Measurements from ENCODE around the gene EHD1.

- TF ChIP-seq CTCF (IDR thresholded peaks at IDR 0.05) (no peak), POLR2A (IDR thresholded peaks at IDR 0.05) (no peak)
These were observed 47.0 kb downstream of the EHD1 start for GRCh38 chr11:64831411-64831891.

All from breast epithelium (tissue), 3 donors.